ENCODE data around the gene HHIPL2. TPM values are rescaled to one million over a fixed set of nuclear protein-coding genes. Genes with fewer than 3 reads are reported as not detected.

HHIPL2 gene
- polyA plus RNA-seq (2013, experiment 1 of 2; ENCODE audit: insufficient read length) = 0.12 TPM
- polyA plus RNA-seq (2013, experiment 2 of 2; ENCODE audit: insufficient read length) = not detected

GRCh38 chr1:222547944-222548671, at the start of gene HHIPL2:
Gene HHIPL2, minus strand, starts transcription at chr1:222548104. Its CDS starts 60 bp downstream, at chr1:222548044.
- DNase-seq = no peak

- DNase-seq = no peak
These were observed 48.8 kb upstream of the HHIPL2 start for GRCh38 chr1:222596696-222597095.

- no peak for DNase-seq
These were observed 46.9 kb upstream of the HHIPL2 start for GRCh38 chr1:222594789-222595188.

GRCh38 chr1:222592171-222592570, 44.3 kb upstream of the HHIPL2 start:
- peak; percentile 34 for DNase-seq

- DNase-seq = peak; percentile 87
These were observed 41.8 kb upstream of the HHIPL2 start, which contains the start of gene TAF1A for GRCh38 chr1:222589462-222590302. Gene TAF1A, minus strand, starts transcription at chr1:222589933.

GRCh38 chr1:222588135-222588534, 40.2 kb upstream of the HHIPL2 start:
- no peak for DNase-seq

GRCh38 chr1:222586842-222587241, 38.9 kb upstream of the HHIPL2 start:
- DNase-seq = no peak

GRCh38 chr1:222583079-222583478, 35.2 kb upstream of the HHIPL2 start:
- no peak for DNase-seq

- peak; percentile 21 for DNase-seq
These were observed 34.3 kb upstream of the HHIPL2 start for GRCh38 chr1:222582099-222582774.

- DNase-seq = no peak
These were observed 31.4 kb upstream of the HHIPL2 start for GRCh38 chr1:222579316-222579715.

GRCh38 chr1:222570837-222571236, 22.9 kb upstream of the HHIPL2 start:
- DNase-seq = no peak

GRCh38 chr1:222561656-222562055, 13.8 kb upstream of the HHIPL2 start:
- no peak for DNase-seq

- DNase-seq = no peak
These were observed 9.7 kb upstream of the HHIPL2 start for GRCh38 chr1:222557574-222557973.

GRCh38 chr1:222557148-222557547, 9.2 kb upstream of the HHIPL2 start:
- peak; percentile 63 for DNase-seq

- DNase-seq = no peak
These were observed 8.2 kb upstream of the HHIPL2 start for GRCh38 chr1:222555992-222556615.

- no peak for DNase-seq
These were observed 6.3 kb upstream of the HHIPL2 start for GRCh38 chr1:222554177-222554576.

GRCh38 chr1:222552882-222553281, 5.0 kb upstream of the HHIPL2 start:
- DNase-seq = no peak

- DNase-seq = no peak
These were observed 667 bp downstream of the HHIPL2 start for GRCh38 chr1:222547260-222547614.

- peak; percentile 79 for DNase-seq
These were observed 1.2 kb downstream of the HHIPL2 start for GRCh38 chr1:222546548-222547259.

GRCh38 chr1:222546091-222546490, 1.8 kb downstream of the HHIPL2 start:
- no peak for DNase-seq

GRCh38 chr1:222543817-222544216, 4.1 kb downstream of the HHIPL2 start:
- no peak for DNase-seq

GRCh38 chr1:222540598-222540995, 7.3 kb downstream of the HHIPL2 start:
- no peak for DNase-seq
